GM12891 (cell line): Measurements from ENCODE around the gene TTC23.

ENCODE experiments used
- PAX5 ChIP-seq: IDR thresholded peaks from 2 replicates; pipeline ENCODE4 v1.6.1; 2011; ENCODE audit warnings: low read length, moderate library complexity, mild to moderate bottlenecking; ENCODE audit not compliant: insufficient read depth, severe bottlenecking
- POLR2A ChIP-seq: IDR thresholded peaks from 2 replicates; pipeline ENCODE4 v1.6.1; 2011; ENCODE audit warnings: low read depth, low read length, control low read depth
- POLR2AphosphoS5 ChIP-seq: IDR thresholded peaks from 2 replicates; pipeline ENCODE4 v1.6.1; 2011; ENCODE audit warnings: low read depth, low read length, control low read depth
- SPI1 ChIP-seq: IDR thresholded peaks from 2 replicates; pipeline ENCODE4 v1.6.1; 2011; ENCODE audit warnings: low read depth, low read length, control low read depth
- TAF1 ChIP-seq: IDR thresholded peaks from 2 replicates; pipeline ENCODE4 v1.6.1; 2011; ENCODE audit warnings: low read depth, low read length, control low read depth

DNA sequence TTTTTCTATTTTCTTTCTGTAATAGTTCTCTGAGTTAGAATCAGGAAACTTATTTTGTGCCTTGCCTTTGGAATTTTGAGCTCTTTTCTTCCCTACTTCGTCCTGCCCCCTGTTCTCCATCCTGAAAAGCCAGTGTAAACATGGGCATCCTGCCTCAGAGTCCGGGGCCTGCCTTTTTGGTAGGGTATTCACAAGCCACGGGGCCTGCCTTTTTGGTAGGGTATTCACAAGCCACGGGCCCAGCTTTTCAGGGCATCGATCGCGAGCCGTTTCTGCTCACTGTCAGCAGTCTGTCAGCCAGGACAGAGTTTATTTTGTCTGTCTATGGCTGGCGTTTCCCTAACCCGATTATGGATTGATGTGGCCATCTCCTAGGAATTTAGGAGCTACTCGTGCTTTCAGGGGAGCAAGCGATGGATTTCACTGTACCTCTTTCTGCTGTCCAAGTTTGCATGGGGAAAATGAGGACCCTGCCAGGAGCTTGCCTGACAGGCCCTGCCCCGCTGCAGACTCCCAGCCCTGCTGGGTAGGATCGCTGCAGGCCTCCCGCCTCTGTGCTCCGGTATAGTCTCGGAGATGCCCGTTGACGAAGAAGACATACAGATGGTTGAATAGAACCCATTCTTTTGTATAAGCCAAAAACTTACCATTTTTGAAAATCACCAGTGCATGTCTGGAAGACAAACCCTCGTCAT is 131.7 kb downstream of the TTC23 start:
- no peak for TF ChIP-seq POLR2A
- TF ChIP-seq POLR2AphosphoS5: no peak
- no peak for TF ChIP-seq TAF1
- TF ChIP-seq SPI1: no peak
- no peak for TF ChIP-seq PAX5
